ENCODE measurements around the gene PPEF1.
"Not testable (repeated sequence)": the region's sequence is repeated elsewhere in the genome, so short reads cannot be mapped to it uniquely, and the experiment has no call there.

PPEF1 gene

DNA sequence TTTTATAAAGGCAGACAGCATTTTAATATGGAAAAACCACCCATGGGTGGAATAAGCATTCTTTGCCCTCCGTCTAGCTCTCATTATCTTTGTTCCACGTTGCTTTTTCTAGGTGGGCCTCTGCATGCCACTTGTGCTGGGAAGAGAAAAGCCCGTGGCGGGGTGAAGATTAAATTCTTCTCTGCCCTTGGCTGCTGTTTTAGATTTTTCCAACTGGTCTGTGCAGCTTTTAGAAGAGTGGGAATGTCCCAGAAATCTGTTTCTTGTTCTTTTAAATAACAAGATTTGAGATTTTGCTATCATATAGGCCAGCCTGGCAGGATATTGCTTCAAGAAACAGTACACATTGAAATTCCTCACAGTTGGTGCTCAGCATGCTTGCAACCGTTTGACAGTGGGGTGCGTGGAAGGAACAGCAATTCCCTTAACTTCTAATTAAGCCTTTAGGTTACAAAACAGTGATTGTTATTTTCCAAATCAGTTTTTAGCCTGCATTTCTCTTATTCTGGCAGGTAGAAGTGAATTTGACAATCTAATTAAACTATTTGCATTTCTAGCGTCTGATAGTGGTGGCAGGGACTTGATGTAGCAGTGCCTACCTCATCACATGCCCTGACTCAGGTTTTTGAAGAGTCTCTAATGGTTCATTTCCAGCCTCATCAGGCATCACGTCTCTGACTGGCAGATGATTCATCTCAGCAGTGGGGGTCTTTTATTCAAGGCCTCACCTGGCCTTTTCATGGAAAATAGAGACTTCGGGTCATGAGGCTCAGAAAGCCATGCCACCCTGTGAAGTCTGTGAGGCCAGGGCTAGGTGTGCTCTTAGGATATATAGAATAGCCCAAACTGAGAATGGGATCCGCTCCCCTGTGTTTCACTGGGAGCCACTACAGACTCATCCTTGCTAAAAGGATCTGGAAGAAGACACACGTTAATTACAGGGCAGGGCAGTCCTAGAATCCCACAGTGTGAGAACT lies 50.8 kb downstream of the PPEF1 start:
- TF ChIP-seq, protein P1, sequence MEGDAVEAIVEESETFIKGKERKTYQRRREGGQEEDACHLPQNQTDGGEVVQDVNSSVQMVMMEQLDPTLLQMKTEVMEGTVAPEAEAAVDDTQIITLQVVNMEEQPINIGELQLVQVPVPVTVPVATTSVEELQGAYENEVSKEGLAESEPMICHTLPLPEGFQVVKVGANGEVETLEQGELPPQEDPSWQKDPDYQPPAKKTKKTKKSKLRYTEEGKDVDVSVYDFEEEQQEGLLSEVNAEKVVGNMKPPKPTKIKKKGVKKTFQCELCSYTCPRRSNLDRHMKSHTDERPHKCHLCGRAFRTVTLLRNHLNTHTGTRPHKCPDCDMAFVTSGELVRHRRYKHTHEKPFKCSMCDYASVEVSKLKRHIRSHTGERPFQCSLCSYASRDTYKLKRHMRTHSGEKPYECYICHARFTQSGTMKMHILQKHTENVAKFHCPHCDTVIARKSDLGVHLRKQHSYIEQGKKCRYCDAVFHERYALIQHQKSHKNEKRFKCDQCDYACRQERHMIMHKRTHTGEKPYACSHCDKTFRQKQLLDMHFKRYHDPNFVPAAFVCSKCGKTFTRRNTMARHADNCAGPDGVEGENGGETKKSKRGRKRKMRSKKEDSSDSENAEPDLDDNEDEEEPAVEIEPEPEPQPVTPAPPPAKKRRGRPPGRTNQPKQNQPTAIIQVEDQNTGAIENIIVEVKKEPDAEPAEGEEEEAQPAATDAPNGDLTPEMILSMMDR (IDR thresholded peaks at IDR 0.05; ENCODE audit: insufficient read depth, low read depth, low read length, missing control alignments) = no peak
- H3K4me3 ChIP-seq (ENCODE audit: low read length) = no peak overlapping the region

DNA sequence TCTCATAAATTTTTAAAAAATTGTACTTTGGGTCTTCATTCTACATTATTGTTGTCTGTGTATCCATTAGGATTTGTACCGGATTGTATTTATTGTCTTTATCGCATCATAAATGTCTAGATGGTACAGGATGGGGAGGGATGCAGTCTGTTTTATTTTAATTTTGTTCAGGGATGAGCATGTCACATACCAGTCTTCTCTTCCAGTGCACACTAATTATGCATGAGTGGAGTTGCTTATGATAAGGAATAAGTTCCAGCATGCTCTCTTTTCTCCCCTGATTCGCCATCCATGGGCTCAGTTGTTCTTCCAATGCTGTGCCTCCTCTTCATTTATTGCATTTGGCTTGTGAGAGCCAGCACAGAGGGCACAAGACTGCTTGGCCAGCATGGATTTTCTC lies 54.3 kb downstream of the PPEF1 start:
- DNase-seq (ENCODE audit: low read depth) = no peak
- TF ChIP-seq, protein P1 (IDR thresholded peaks at IDR 0.05; ENCODE audit: insufficient read depth, low read depth, low read length, missing control alignments) = no peak
- H3K4me3 ChIP-seq (ENCODE audit: low read length) = no peak overlapping the region

More for the DNA sequence above, 50.8 kb downstream of the PPEF1 start:
- DNase-seq (ENCODE audit: low read depth) = no peak

- not testable (repeated sequence) for DNase-seq (ENCODE audit: low read depth); H3K4me3 ChIP-seq (ENCODE audit: low read length)
These were observed 55.7 kb downstream of the PPEF1 start for GRCh38 chrX:18763106-18763505.

GRCh38 chrX:18769364-18769763 lies 61.9 kb downstream of the PPEF1 start:
- no peak overlapping the region for H3K4me3 ChIP-seq (ENCODE audit: low read length)
- TF ChIP-seq, protein P1 (IDR thresholded peaks at IDR 0.05; ENCODE audit: insufficient read depth, low read depth, low read length, missing control alignments) = no peak
- DNase-seq (ENCODE audit: low read depth) = no peak

- TF ChIP-seq, protein P1 (IDR thresholded peaks at IDR 0.05; ENCODE audit: insufficient read depth, low read depth, low read length, missing control alignments) = no peak
- no peak overlapping the region for H3K4me3 ChIP-seq (ENCODE audit: low read length)
- no peak for DNase-seq (ENCODE audit: low read depth)
These were observed 62.5 kb downstream of the PPEF1 start for GRCh38 chrX:18769812-18770573.

DNA sequence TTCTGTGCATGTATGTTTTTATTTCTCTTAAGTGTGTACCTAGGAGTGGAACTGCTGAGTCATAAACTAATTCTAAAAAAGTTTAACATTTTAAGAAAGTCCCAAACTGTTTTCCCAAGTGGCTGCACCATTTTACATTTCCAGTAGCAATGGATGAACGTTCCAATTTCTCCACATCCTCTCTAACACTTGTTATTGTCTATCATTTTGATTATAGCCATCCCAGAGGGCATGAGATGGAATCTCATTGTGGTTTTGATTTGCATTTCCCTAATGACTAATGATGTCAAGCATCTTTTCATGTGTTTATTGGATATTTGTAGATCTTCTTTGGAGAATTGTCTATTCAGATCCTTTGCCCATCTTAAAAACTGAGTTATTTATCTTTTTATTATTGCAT lies 82.5 kb downstream of the PPEF1 start:
- H3K4me3 ChIP-seq (ENCODE audit: low read length) = no peak overlapping the region
- TF ChIP-seq, protein P1 (IDR thresholded peaks at IDR 0.05; ENCODE audit: insufficient read depth, low read depth, low read length, missing control alignments) = no peak
- no peak for DNase-seq (ENCODE audit: low read depth)

DNA sequence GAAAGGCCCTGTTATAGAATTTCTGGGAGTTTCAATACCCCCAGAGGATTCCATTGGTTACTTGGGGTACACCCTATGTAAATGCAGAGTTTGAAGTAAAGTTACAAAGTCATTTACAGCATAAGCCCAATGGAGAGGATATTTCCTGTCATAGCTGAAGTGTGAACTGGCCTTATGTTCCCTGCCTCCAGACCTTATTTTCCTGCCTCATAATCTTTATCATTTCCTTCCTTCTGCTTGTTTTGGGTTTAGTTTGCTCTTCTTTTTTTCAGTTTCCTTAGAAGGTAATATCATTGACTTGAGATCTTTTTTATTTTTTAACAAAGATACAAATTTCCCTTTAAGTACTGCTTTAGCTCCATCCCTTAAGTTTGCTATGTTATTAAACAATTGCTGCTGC lies 85.4 kb downstream of the PPEF1 start:
- no peak for DNase-seq (ENCODE audit: low read depth)
- no peak overlapping the region for H3K4me3 ChIP-seq (ENCODE audit: low read length)
- TF ChIP-seq, protein P1 (IDR thresholded peaks at IDR 0.05; ENCODE audit: insufficient read depth, low read depth, low read length, missing control alignments) = no peak
